Spleen (tissue), 7 donors: ENCODE results near the gene WNK2.

Source experiments
- POLR2A ChIP-seq, 3 donors: fragments of 450-650 bp; IDR thresholded peaks; one replicate each; pipeline ENCODE4 v1.5.1; 2017; ENCODE audit warnings: antibody characterized with exemption in 3 of 3, mild to moderate bottlenecking in 1 of 3
- TF ChIP-seq, protein P1 (sequence below), 11 experiments: fragments of 200-600 bp in 7 of 11; fragments of 450-650 bp in 4 of 11; sonication (generic) in 4 of 11; IDR thresholded peaks in 8 of 11; conservative IDR thresholded peaks in 3 of 11; 1 replicate in 7 of 11; 2 replicates in 4 of 11; pipeline versions ENCODE4 v1.4.0 to v1.8.0; 2016 to 2021; ENCODE audit warnings: antibody characterized with exemption in 11 of 11, inconsistent platforms in 4 of 11, mild to moderate bottlenecking in 1 of 11
- donor health status: DM: no; HTN: no; CAD: no; lungs with moderate emphysema.
- donor health status: DM: no; HTN: no; CAD: no.
- donor health status: DM: no; HTN: no; CAD: no.

DNA sequence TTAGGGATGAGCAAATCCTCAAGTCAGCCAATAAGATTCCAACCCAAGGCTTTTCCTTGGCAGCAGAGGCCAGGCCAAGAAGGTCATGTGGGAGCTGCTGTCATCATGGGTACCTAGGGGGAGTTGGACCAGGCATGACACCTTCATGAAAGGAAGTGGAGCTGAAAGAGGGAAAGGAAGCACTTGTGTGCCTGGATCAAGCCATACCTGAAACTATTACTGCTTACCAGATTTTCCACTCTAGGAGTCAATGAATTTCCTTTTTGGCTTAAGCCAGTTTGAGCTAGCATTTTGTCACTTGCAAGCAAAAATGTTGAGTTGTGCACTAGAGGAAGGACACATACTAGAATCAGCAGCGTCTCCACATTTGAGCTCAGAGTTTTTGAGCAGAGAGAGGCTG lies 14.5 kb upstream of the WNK2 start:
- TF ChIP-seq, protein P1, sequence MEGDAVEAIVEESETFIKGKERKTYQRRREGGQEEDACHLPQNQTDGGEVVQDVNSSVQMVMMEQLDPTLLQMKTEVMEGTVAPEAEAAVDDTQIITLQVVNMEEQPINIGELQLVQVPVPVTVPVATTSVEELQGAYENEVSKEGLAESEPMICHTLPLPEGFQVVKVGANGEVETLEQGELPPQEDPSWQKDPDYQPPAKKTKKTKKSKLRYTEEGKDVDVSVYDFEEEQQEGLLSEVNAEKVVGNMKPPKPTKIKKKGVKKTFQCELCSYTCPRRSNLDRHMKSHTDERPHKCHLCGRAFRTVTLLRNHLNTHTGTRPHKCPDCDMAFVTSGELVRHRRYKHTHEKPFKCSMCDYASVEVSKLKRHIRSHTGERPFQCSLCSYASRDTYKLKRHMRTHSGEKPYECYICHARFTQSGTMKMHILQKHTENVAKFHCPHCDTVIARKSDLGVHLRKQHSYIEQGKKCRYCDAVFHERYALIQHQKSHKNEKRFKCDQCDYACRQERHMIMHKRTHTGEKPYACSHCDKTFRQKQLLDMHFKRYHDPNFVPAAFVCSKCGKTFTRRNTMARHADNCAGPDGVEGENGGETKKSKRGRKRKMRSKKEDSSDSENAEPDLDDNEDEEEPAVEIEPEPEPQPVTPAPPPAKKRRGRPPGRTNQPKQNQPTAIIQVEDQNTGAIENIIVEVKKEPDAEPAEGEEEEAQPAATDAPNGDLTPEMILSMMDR (IDR thresholded peaks at IDR 0.05 in 8 of 11, conservative IDR thresholded peaks at IDR 0.05 in 3 of 11): no peak
- no peak for TF ChIP-seq POLR2A (IDR thresholded peaks at IDR 0.05)
